ENCODE results near the gene FTCD. TPM values are rescaled to one million over a fixed set of nuclear protein-coding genes. Genes with fewer than 3 reads are reported as not detected.

FTCD gene
- total and polyA plus RNA-seq, 12 donors, result 0.20 to 16.8 (median 1.9) TPM; not detected in 2

DNA sequence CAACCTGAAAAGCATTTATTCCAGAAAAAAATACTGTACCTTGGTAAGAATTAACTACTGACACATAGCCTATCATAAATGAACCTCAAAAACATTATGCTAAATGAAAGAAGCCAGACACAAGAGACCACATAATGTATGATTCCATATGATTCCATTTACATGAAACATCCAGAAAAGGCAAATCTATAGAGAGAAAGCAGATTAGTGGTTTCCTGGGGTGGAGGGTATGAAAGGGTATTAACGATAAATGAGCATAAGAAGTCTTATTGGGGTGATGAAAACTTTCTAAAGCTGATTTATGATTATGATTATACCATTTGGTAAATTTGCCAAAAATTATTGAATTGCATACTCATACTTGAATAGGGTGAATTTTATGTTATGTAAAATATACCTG lies 67.7 kb downstream of the FTCD start:
- no peaks in the 10 kb centered on the region for H3K36me3 ChIP-seq (replicated peaks in 1 of 2)
- intact Hi-C loops (cut with DNase I), result no loop called here
- H3K4me1 ChIP-seq (replicated peaks in 1 of 2), result no peaks in the 10 kb centered on the region
- H3K27ac ChIP-seq, result no peak overlapping the region
- H3K9me3 ChIP-seq (replicated peaks in 1 of 3), result no peaks in the 10 kb centered on the region
- TF ChIP-seq POLR2A (IDR thresholded peaks at IDR 0.05) (no peak), CTCF (IDR thresholded peaks at IDR 0.05) (no peak)
- 77 to 89% (median 86%) methylated on average over 1 of the region's 1 CpG for WGBS, 4 donors
- H3K27me3 ChIP-seq, result no peaks in the 10 kb centered on the region
- no peak overlapping the region for H3K4me3 ChIP-seq
- DNase-seq, result no peak

Other genes starting within 250 kb of the FTCD start
- gene COL6A1, start 173.8 kb downstream of the FTCD start, total RNA-seq, result 100 to 1,000 TPM in 7 of 9 donors, 10 to 100 TPM in 2; 28.9 to 362 (median 145) TPM
- gene COL6A1, start 173.8 kb downstream of the FTCD start, polyA plus RNA-seq, result 100 to 1,000 TPM in 2 of 3 donors, 10 to 100 TPM in 1; 22.3 to 490 (median 341) TPM
- gene COL6A2, start 57.5 kb downstream of the FTCD start, total RNA-seq, result 100 to 1,000 TPM in 7 of 9 donors, 10 to 100 TPM in 2; 39.5 to 335 (median 163) TPM
- gene COL6A2, start 57.5 kb downstream of the FTCD start, polyA plus RNA-seq, result 100 to 1,000 TPM in 2 of 3 donors, 10 to 100 TPM in 1; 19.0 to 543 (median 246) TPM
- 10 to 100 TPM in 8 of 9 donors, 1 to 10 TPM in 1; 8.4 to 58.5 (median 24.5) TPM for gene SPATC1L, start 28.9 kb upstream of the FTCD start, total RNA-seq
- 10 to 100 TPM; 12.8 to 91.5 (median 51.5) TPM for gene SPATC1L, start 28.9 kb upstream of the FTCD start, polyA plus RNA-seq
- 100 to 1,000 TPM in 3 of 9 donors, 10 to 100 TPM in 6; 49.0 to 246 (median 85.2) TPM for gene LSS, start 73.2 kb upstream of the FTCD start, total RNA-seq
- gene LSS, start 73.2 kb upstream of the FTCD start, polyA plus RNA-seq, result 100 to 1,000 TPM in 1 of 3 donors, 10 to 100 TPM in 2; 46.3 to 132 (median 49.9) TPM
- gene MCM3AP, start 130.0 kb upstream of the FTCD start, total RNA-seq, result 10 to 100 TPM; 51.9 to 88.4 (median 68.9) TPM
- gene MCM3AP, start 130.0 kb upstream of the FTCD start, polyA plus RNA-seq, result 10 to 100 TPM; 34.8 to 89.4 (median 71.3) TPM
- gene YBEY, start 130.8 kb upstream of the FTCD start, total RNA-seq, result 10 to 100 TPM in 7 of 9 donors, 1 to 10 TPM in 2; 4.0 to 23.5 (median 15.8) TPM
- gene YBEY, start 130.8 kb upstream of the FTCD start, polyA plus RNA-seq, result 10 to 100 TPM; 16.4 to 46.0 (median 24.8) TPM
- 1 to 10 TPM; 1.1 to 5.4 (median 2.2) TPM for gene C21orf58, start 168.3 kb upstream of the FTCD start, total RNA-seq
- gene C21orf58, start 168.3 kb upstream of the FTCD start, polyA plus RNA-seq, result 10 to 100 TPM in 1 of 3 donors, 1 to 10 TPM in 1, under 1 TPM in 1; 0.46 to 15.0 (median 2.9) TPM
- 10 to 100 TPM; 17.3 to 46.6 (median 33.5) TPM for gene PCNT, start 168.6 kb upstream of the FTCD start, total RNA-seq
- gene PCNT, start 168.6 kb upstream of the FTCD start, polyA plus RNA-seq, result 10 to 100 TPM; 14.0 to 27.3 (median 21.4) TPM

Data from adrenal gland (tissue), 12 donors.